HEK293 (cell line): Measurements from ENCODE around the gene OXSR1.

Experiments
- CTCF ChIP-seq: fragments of 450-650 bp; formaldehyde crosslinking; IDR thresholded peaks from 2 replicates; pipeline ENCODE4 v1.5.1; 2016; ENCODE audit warnings: missing biosample characterization, missing genetic modification characterization
- EGR2 ChIP-seq: fragments of 450-650 bp; formaldehyde crosslinking; IDR thresholded peaks from 2 replicates; pipeline ENCODE4 v1.5.1; 2016; ENCODE audit warnings: low read depth, missing biosample characterization, missing genetic modification characterization
- ZNF121 ChIP-seq: fragments of 450-650 bp; formaldehyde crosslinking; IDR thresholded peaks from 2 replicates; pipeline ENCODE4 v1.5.1; 2016; ENCODE audit warnings: missing biosample characterization, missing genetic modification characterization
- ZNF274 ChIP-seq, 2 experiments: fragments of 200-500 bp in 1 of 2; fragments of 450-650 bp in 1 of 2; sonication (Bioruptor generic) in 1 of 2; formaldehyde crosslinking in 1 of 2; IDR thresholded peaks; 2 replicates each; pipeline versions ENCODE4 v1.5.1 to v1.6.1; 2014 to 2016; ENCODE audit warnings: borderline replicate concordance in 1 of 2, inconsistent platforms in 1 of 2, low read length in 1 of 2, missing biosample characterization in 1 of 2, missing genetic modification characterization in 1 of 2
- ZNF501 ChIP-seq: fragments of 450-650 bp; formaldehyde crosslinking; IDR thresholded peaks from 2 replicates; pipeline ENCODE4 v1.5.1; 2016; ENCODE audit warnings: missing biosample characterization, missing genetic modification characterization
- ZNF530 ChIP-seq: fragments of 450-650 bp; formaldehyde crosslinking; IDR thresholded peaks from 2 replicates; pipeline ENCODE4 v1.5.1; 2016; ENCODE audit warnings: low read depth, missing biosample characterization, missing genetic modification characterization
- ZNF664 ChIP-seq: fragments of 450-650 bp; formaldehyde crosslinking; IDR thresholded peaks from 2 replicates; pipeline ENCODE4 v1.5.1; 2016; ENCODE audit warnings: missing biosample characterization, missing genetic modification characterization
- TF ChIP-seq, protein P1 (sequence below): fragments of 450-650 bp; formaldehyde crosslinking; IDR thresholded peaks from 2 replicates; pipeline ENCODE4 v1.5.1; 2016; ENCODE audit warnings: missing biosample characterization, missing genetic modification characterization, borderline replicate concordance

GRCh38 chr3:38281895-38282686 lies 116.8 kb downstream of the OXSR1 start, which contains the start of gene SLC22A14:
- TF ChIP-seq CTCF (tag by site-specific recombination) (no peak), ZNF530 (no peak), ZNF121 (tag by site-specific recombination) (no peak), ZNF274 (IDR thresholded peaks at IDR 0.05; ENCODE audit: low read length) (no peak), ZNF274 (tag by site-specific recombination; IDR thresholded peaks at IDR 0.05; ENCODE audit: borderline replicate concordance) (no peak), ZNF501 (tag by site-specific recombination) (no peak), EGR2 (tag by site-specific recombination) (no peak), ZNF664 (tag by site-specific recombination) (no peak)
- TF ChIP-seq, protein P1, sequence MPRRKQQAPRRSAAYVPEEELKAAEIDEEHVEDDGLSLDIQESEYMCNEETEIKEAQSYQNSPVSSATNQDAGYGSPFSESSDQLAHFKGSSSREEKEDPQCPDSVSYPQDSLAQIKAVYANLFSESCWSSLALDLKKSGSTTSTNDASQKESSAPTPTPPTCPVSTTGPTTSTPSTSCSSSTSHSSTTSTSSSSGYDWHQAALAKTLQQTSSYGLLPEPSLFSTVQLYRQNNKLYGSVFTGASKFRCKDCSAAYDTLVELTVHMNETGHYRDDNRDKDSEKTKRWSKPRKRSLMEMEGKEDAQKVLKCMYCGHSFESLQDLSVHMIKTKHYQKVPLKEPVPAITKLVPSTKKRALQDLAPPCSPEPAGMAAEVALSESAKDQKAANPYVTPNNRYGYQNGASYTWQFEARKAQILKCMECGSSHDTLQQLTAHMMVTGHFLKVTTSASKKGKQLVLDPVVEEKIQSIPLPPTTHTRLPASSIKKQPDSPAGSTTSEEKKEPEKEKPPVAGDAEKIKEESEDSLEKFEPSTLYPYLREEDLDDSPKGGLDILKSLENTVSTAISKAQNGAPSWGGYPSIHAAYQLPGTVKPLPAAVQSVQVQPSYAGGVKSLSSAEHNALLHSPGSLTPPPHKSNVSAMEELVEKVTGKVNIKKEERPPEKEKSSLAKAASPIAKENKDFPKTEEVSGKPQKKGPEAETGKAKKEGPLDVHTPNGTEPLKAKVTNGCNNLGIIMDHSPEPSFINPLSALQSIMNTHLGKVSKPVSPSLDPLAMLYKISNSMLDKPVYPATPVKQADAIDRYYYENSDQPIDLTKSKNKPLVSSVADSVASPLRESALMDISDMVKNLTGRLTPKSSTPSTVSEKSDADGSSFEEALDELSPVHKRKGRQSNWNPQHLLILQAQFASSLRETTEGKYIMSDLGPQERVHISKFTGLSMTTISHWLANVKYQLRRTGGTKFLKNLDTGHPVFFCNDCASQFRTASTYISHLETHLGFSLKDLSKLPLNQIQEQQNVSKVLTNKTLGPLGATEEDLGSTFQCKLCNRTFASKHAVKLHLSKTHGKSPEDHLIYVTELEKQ (tag by site-specific recombination): no peak
